ENCODE data around the gene NTNG1. TPM values are rescaled to one million over a fixed set of nuclear protein-coding genes. Genes with fewer than 3 reads are reported as not detected.

Gene NTNG1
- total RNA-seq, 2 donors from 2014 or later: 0.26 to 4.9 TPM

DNA sequence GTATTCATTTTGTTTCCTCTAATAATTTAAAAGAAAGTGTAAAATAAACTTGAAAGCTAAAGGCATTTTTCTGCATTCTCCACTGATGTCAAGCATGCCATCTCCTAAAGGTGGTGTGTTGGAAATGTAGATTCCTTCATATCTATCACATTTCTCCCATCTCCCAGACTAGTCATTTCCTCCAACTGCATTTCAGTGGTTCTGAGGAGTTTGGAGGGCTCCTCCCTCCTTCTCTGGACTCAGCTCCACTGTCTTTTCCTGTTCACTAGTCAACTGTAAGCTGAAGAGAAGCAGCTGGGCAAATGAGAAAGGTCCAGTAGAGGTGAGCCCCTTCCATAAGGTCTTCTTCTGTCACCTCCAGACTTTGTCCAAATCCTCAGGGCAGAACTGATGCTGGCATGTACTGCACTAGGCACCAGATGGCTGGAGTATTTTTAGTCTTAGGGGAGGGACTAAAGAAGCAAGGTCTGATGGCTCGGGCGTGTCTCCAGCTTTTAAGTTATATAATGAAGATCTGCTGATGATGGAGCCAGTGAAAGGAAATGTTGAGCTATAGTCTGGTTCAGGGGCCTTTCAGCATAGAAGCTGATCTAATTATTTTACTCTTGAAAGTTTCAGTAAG lies 186.1 kb downstream of the NTNG1 start:
- H3K36me3 ChIP-seq (replicated peaks in 1 of 2; ENCODE audit: insufficient read depth in 1 of 2, low read depth in 2 of 2): no peaks in the 10 kb centered on the region
- H3K27me3 ChIP-seq: no peaks in the 10 kb centered on the region
- TF ChIP-seq, protein P1, sequence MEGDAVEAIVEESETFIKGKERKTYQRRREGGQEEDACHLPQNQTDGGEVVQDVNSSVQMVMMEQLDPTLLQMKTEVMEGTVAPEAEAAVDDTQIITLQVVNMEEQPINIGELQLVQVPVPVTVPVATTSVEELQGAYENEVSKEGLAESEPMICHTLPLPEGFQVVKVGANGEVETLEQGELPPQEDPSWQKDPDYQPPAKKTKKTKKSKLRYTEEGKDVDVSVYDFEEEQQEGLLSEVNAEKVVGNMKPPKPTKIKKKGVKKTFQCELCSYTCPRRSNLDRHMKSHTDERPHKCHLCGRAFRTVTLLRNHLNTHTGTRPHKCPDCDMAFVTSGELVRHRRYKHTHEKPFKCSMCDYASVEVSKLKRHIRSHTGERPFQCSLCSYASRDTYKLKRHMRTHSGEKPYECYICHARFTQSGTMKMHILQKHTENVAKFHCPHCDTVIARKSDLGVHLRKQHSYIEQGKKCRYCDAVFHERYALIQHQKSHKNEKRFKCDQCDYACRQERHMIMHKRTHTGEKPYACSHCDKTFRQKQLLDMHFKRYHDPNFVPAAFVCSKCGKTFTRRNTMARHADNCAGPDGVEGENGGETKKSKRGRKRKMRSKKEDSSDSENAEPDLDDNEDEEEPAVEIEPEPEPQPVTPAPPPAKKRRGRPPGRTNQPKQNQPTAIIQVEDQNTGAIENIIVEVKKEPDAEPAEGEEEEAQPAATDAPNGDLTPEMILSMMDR (IDR thresholded peaks at IDR 0.05): no peak
- no peak for TF ChIP-seq POLR2A (IDR thresholded peaks at IDR 0.05)
- intact Hi-C loops (cut with DNase I): no loop called here
- DNase-seq (no peak), ATAC-seq (no peak)
- 38 to 53% methylated on average over 2 of the region's 2 CpGs for WGBS, 2 donors
- H3K9me3 ChIP-seq: no peaks in the 10 kb centered on the region
- H3K4me3 ChIP-seq: no peak overlapping the region
- no peak overlapping the region for H3K27ac ChIP-seq
- no peaks in the 10 kb centered on the region for H3K4me1 ChIP-seq

GRCh38 chr1:107327446-107327845 lies 186.6 kb downstream of the NTNG1 start:
- TF ChIP-seq POLR2A (IDR thresholded peaks at IDR 0.05): no peak
- TF ChIP-seq, protein P1 (IDR thresholded peaks at IDR 0.05): no peak
- H3K36me3 ChIP-seq (replicated peaks in 1 of 2; ENCODE audit: insufficient read depth in 1 of 2, low read depth in 2 of 2): no peaks in the 10 kb centered on the region
- no peak overlapping the region for H3K27ac ChIP-seq
- no peak for DNase-seq
- H3K27me3 ChIP-seq: no peaks in the 10 kb centered on the region
- no peak overlapping the region for H3K4me3 ChIP-seq
- intact Hi-C loops (cut with DNase I): no loop called here
- WGBS, 2 donors: 38 to 39% methylated on average over 1 of the region's 1 CpG
- no peaks in the 10 kb centered on the region for H3K4me1 ChIP-seq
- H3K9me3 ChIP-seq: no peaks in the 10 kb centered on the region
- no peak for ATAC-seq

DNA sequence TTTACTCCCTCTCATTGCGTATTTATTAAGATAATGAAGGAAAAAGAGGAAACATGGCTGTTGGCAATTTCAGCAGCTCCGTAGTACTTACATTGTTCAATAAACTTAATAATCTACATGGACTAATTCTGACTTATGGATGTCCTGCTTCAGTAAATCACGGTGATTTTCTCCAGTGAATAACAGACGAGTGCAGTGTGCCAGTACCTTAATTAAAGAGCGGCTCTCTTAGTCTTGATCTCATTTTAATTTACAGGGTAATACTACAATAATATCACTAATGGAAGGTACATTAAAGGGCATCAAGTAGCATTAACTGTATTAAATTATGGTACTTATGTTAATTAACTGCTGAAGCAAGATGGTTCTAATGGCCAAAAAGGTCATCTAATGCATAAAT lies 187.2 kb downstream of the NTNG1 start:
- DNase-seq: no peak
- intact Hi-C loops (cut with DNase I): no loop called here
- Histone ChIP-seq H3K27me3 (no peaks in the 10 kb centered on the region), H3K36me3 (replicated peaks in 1 of 2; ENCODE audit: insufficient read depth in 1 of 2, low read depth in 2 of 2) (no peaks in the 10 kb centered on the region), H3K9me3 (no peaks in the 10 kb centered on the region), H3K27ac (no peak overlapping the region), H3K4me3 (no peak overlapping the region), H3K4me1 (no peaks in the 10 kb centered on the region)
- 57 to 60% methylated on average over 5 of the region's 5 CpGs for WGBS, 2 donors
- no peak for TF ChIP-seq POLR2A (IDR thresholded peaks at IDR 0.05)
- TF ChIP-seq, protein P1 (IDR thresholded peaks at IDR 0.05): no peak
- ATAC-seq: no peak

DNA sequence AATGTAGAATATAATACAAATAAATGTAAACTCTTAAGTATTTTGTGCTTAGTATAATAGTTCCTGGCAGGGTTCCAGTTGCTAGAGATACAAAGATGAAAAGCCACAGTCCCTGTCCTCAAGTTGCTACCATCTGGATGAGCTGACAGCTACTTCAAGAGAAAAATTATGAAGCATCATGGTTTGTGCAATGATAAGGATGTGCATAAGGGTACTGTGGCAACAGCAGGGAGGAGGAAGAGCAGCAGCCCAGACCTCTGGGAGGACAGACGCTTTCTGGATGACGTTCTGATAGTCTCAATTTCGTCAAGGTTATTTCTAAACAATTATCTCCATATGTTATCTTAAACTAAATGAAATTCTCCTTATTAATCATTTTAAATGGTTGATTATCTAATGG lies 198.9 kb downstream of the NTNG1 start:
- Histone ChIP-seq H3K27ac (no peak overlapping the region), H3K4me1 (no peaks in the 10 kb centered on the region), H3K27me3 (no peaks in the 10 kb centered on the region), H3K9me3 (no peaks in the 10 kb centered on the region), H3K4me3 (no peak overlapping the region), H3K36me3 (replicated peaks in 1 of 2; ENCODE audit: insufficient read depth in 1 of 2, low read depth in 2 of 2) (no peaks in the 10 kb centered on the region)
- 53 to 60% methylated on average over 3 of the region's 3 CpGs for WGBS, 2 donors
- TF ChIP-seq POLR2A (IDR thresholded peaks at IDR 0.05): no peak
- TF ChIP-seq, protein P1 (IDR thresholded peaks at IDR 0.05): no peak
- no peak for ATAC-seq
- no peak for DNase-seq
- intact Hi-C loops (cut with DNase I): no loop called here

DNA sequence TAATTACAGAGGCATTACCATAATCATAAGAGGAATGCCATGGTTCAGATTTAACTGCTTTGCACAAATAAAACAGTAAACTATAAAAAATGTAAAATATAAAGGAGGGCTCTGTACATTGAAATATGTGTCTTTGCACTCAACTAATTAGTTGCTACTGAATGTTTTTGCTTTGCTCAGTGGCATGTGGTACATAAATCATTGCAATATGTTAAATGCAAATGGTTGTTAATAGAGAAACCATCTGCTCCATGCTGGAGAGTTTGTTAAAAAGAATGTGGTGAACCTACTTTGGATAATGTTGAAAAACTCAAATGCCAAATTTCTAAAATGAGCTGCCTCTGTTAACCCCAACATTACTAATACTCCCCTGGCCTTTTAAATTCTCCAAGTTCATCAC lies 201.5 kb downstream of the NTNG1 start:
- no peak for TF ChIP-seq POLR2A (IDR thresholded peaks at IDR 0.05)
- TF ChIP-seq, protein P1 (IDR thresholded peaks at IDR 0.05): no peak
- Histone ChIP-seq H3K27ac (no peak overlapping the region), H3K4me1 (no peaks in the 10 kb centered on the region), H3K36me3 (replicated peaks in 1 of 2; ENCODE audit: insufficient read depth in 1 of 2, low read depth in 2 of 2) (no peaks in the 10 kb centered on the region), H3K4me3 (no peak overlapping the region), H3K27me3 (no peaks in the 10 kb centered on the region), H3K9me3 (no peaks in the 10 kb centered on the region)
- intact Hi-C loops (cut with DNase I): no loop called here
- ATAC-seq (no peak), DNase-seq (no peak)
